C4-2B (cell line): ENCODE data around the gene FGD4.

Experiments
- H3K27ac ChIP-seq: fragments of 450-650 bp; 2 replicates; pipeline ENCODE4 v1.5.1; 2017
- ZFX ChIP-seq: fragments of 450-650 bp; IDR thresholded peaks from 2 replicates; pipeline ENCODE4 v1.6.1; 2017
- TF ChIP-seq, protein P1 (sequence below): fragments of 450-650 bp; conservative IDR thresholded peaks from 2 replicates; pipeline ENCODE4 v1.5.1; 2017; ENCODE audit warnings: mild to moderate bottlenecking

The FGD4 gene

DNA sequence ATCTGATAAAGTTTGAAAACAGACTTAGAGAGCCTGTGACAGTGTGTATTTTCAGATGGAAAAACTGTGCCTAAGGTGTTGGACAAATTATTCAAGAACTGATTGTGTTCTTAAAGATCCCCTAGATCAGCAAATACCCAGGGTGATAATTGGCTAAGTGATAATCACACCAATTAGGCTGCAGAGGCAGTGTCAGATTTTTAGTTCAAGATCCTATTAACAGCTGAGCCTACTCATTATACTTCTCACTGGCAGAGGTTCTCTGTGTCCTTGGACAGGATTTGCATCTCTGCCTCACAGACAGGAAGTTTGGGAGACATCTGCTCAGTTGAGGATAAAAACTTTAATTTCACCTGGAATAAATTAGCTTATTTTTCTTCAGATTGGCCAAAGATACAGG, 4.3 kb upstream of the FGD4 start:
- TF ChIP-seq, protein P1, sequence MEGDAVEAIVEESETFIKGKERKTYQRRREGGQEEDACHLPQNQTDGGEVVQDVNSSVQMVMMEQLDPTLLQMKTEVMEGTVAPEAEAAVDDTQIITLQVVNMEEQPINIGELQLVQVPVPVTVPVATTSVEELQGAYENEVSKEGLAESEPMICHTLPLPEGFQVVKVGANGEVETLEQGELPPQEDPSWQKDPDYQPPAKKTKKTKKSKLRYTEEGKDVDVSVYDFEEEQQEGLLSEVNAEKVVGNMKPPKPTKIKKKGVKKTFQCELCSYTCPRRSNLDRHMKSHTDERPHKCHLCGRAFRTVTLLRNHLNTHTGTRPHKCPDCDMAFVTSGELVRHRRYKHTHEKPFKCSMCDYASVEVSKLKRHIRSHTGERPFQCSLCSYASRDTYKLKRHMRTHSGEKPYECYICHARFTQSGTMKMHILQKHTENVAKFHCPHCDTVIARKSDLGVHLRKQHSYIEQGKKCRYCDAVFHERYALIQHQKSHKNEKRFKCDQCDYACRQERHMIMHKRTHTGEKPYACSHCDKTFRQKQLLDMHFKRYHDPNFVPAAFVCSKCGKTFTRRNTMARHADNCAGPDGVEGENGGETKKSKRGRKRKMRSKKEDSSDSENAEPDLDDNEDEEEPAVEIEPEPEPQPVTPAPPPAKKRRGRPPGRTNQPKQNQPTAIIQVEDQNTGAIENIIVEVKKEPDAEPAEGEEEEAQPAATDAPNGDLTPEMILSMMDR, result no peak
- TF ChIP-seq ZFX, result no peak

DNA sequence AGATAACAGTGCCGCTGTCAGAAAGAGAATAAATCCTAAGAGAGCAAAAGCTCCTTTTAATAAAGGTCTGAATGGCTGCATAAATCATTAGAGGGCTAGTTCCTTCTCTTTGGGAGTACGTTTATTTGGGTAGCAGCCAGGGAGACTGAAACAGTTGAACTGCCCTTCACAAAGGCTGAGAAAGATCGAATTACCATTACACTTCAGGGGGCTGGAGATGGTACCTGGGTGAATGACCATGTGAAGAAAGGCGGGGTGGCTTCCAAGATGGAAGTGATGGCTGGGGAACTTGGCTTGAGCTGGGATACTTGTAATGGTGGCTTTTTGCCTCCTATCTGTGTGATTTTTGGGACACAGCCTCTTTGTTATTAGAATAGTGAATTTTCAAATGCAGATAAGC, 1.7 kb upstream of the FGD4 start:
- no peak for TF ChIP-seq ZFX
- TF ChIP-seq, protein P1, result no peak
- H3K27ac ChIP-seq, result no peak overlapping the region

More for the DNA sequence above, 4.3 kb upstream of the FGD4 start:
- H3K27ac ChIP-seq, result no peak overlapping the region

GRCh38 chr12:32398181-32398580, 1.2 kb upstream of the FGD4 start:
- no peak for TF ChIP-seq ZFX
- TF ChIP-seq, protein P1, result no peak
- H3K27ac ChIP-seq, result peak overlapping the region; percentile 96; the same call in 1 of the 2 replicates

- no peak for TF ChIP-seq ZFX
- TF ChIP-seq, protein P1, result no peak
- H3K27ac ChIP-seq, result peak overlapping the region; percentile 96
These were observed 465 bp upstream of the FGD4 start for GRCh38 chr12:32398816-32399369.

DNA sequence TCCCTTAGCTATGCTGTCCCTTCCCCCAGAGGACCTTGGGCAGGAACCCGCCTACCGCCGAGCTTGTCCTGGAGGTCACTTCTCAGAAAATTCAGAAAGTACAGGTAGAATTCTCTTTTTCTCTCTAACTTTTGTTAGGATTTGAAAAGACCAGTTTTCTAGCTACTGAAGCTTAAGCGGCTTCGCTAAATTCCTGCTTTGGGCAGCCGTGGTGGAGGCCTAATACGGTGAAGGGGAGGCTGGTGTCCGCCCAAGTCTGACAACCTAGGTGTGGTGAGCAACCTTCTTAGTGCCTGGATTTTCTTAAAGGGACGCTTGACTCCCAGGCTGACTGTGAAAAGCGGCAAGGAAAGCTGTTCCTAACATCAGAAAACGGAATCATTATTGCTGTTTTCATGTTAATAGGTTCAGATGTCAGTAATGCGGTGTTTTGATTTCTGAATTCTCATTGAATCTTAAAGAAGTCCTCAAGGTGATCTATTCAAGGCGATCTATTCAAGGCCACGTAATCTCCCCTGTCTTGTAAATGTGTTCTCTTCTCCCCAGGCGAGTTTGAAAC, 835 bp downstream of the FGD4 start:
- TF ChIP-seq ZFX, result peak; percentile 30; the same call in 1 of the 2 replicates
- TF ChIP-seq, protein P1, result no peak
- peak overlapping the region; percentile 96 for H3K27ac ChIP-seq

- TF ChIP-seq, protein P1, result no peak
- no peak for TF ChIP-seq ZFX
- peak overlapping the region; percentile 22; the same call in 1 of the 2 replicates for H3K27ac ChIP-seq
These were observed 1.5 kb downstream of the FGD4 start for GRCh38 chr12:32400866-32401265.

DNA sequence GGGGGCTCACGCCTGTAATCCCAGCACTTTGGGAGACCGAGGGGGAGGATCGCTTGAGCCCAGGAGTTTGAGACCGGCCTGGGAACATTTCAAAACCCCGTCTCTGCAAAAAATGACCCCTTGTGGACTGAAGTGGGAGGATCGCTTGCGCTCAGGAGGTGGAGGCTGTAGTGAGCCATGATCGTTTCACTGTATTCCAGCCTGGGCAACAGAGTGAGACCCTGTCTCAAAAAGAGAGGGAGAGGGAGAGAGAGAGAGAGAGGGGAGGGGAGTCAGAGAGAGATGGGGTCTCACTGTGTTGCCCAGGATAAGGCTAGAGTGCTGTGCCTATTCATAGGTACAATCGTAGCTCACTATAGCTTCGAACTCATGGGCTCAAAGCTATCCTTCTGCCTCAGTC, 2.8 kb downstream of the FGD4 start:
- no peak overlapping the region for H3K27ac ChIP-seq
- no peak for TF ChIP-seq ZFX
- TF ChIP-seq, protein P1, result no peak
